DMS153 (cell line): ENCODE measurements around the gene CLRN3.

Source experiments
- DNase-seq: peaks from one replicate; lab custom pipeline; 2025; lab: John Stamatoyannopoulos, UW

Gene CLRN3, protein sequence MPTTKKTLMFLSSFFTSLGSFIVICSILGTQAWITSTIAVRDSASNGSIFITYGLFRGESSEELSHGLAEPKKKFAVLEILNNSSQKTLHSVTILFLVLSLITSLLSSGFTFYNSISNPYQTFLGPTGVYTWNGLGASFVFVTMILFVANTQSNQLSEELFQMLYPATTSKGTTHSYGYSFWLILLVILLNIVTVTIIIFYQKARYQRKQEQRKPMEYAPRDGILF

DNA sequence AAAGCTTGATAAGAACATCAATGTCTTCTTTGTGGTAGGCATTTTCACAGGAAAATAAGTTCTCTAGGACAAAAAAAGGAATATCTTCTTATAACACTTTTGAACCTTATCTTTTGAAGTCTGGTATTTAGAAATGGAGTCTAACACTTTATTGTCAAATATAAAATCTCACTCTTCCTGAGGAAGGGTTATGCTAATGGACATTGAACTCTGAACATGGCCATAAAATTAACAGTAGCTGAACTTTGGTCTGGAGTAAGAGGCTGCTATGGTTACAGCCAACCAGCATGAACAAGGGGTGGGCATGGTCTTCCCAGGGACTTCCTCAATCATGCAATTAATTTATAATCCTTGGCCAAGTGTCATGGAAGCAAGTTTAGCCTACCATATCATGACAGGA is at the start of gene CLRN3:
Gene CLRN3 (minus strand): TSS at position 199 of the 400 bp plus-strand sequence. CDS start 157 bp downstream, at position 42.
- no peak for DNase-seq

DNA sequence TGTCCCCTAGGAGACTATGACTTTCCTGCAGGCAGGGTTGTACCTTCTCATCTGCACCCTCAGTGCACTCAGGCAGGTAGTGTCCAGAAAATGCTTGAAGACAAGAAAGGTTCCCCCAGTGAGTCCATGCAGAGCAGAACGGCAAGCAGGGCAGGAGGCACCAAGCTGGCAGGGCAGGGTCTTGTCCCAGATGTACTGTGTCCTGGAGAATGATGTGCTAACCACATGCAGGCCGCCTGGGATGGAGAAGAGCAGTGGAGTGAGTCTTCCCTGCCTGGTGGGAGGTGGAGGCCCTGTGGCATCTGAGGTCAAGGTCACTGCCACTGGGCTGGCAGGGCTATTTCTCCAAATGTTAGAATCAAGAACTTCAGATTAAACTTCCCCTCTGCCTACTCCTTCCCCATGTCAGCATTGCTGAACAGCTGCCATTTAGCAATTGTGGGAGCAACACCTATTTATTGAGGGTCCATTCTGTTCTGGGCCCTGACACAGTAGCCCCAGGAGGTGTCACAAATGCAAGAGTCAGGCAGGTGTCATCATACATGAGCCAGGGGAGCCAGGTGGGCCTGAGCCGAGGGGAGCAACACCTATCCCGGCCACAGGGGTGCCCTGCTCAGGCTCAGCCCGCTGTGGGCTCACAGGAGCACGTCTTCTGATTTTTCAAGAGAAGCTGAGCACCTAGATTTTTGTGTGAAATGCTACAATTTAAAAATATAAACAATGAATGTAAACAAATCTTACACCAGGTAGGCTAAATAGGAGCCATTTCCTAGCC is 48.3 kb upstream of the CLRN3 start:
- DNase-seq = no peak

DNA sequence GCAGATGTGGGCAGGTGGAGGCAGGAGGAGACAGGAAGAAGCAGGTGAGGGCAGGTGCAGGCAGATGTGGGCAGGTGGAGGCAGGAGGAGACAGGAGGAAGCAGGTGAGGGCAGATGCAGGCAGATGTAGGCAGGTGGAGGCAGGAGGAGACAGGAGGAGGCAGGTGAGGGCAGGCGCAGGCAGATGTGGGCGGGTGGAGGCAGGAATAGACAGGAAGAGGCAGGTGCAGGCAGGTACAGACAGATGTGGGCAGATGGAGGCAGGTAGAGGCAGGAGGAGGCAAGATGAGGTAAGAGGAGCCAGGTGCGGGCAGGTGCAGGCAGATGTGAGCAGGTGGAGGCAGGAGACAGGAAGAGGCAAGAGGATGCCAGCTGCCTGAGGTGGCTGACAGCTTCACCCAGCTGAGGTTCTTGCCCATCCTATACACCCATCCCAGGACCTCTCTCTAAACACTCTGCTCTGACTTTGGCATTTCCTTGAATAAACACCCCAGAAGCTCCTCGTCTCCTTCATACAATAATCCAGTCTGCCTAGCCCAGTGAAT is 47.1 kb upstream of the CLRN3 start:
- DNase-seq = peak; percentile 39

DNA sequence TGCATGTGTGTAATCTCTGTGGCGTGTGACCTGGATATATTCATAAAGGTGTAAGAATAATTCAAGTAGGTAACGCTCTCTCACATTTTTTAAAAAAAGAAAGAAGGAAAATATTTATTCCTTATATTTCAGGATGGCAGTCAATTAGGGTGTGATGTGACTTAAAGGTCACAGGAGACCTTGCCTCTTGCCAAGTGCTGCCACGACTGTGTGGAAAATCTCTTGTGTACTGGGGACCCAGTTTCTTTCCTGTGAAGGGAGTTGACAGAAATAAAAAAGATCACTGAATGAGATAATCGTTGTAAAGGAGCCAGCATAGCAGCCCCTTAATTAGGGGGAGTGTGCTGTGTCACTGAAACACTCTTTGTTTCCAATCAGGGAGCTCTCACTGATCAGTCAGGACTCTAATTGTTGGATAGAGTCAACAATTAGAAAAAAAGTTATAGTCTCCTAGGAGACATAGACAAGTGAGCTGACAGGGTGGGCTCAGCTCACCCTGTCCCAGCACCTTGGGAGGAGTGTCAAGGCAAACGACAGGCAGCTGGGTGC is 45.2 kb upstream of the CLRN3 start:
- DNase-seq = no peak

DNA sequence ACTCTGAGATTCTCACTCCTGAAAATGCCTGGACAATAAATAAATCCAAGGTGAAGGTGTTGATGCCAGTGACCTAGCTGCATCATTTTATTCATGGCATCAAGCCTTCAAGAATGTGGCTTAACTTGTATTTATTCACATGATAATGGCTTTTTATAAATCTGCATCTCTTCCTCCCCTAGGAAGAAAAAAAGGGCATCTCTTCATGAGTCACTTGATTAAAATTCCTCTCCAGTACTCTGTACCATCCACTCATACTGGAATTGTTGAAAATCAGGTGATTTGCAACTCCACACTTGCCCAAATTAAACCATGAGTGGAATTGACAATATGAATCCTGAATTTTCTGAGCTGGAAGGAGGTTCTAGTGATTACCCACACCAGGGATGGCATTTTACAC is 44.3 kb upstream of the CLRN3 start:
- DNase-seq = no peak

DNA sequence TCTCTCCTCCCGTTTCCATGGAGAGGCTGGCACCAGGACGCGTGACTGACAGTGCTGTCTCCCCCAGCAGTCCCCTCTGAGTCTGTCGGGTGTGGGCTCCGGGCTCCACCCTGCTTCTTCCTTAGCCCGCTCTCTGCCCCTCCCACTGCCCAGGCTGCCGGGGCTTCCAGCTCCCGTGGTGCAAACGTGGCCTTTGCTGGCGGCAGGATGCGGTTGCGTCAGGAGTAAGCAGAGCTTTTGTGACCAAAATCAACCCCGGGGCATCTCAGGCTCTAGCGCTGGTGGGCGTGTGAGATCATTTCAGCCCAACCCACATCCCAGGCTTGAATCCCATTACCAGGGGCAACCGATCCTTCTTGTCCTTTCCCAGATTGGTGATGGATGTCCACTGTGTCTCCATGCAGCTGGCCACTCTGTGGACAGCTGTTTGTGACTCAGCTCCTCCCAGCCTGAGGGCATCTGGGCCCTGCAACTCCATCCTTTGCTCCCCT is 42.4 kb upstream of the CLRN3 start:
- no peak for DNase-seq

DNA sequence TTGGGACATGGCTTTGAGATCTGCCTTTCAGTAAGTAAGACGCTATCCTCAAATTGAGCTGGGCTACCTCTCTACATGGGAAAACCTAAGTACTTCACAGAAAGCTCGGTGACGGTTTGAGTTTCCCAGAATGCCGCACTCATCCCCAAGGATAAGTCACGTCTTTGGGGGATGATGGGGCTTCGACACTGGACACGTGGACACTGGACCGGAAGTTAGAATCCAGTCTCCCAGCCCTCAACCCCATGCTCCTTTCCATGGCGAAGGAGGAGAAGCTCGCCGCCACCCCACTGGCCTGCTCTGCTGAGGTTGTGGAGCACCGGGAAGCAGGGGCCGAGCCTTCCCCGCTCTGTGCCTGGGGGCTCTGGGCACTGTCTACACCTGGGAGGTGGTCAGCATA is 41.6 kb upstream of the CLRN3 start:
- no peak for DNase-seq

DNA sequence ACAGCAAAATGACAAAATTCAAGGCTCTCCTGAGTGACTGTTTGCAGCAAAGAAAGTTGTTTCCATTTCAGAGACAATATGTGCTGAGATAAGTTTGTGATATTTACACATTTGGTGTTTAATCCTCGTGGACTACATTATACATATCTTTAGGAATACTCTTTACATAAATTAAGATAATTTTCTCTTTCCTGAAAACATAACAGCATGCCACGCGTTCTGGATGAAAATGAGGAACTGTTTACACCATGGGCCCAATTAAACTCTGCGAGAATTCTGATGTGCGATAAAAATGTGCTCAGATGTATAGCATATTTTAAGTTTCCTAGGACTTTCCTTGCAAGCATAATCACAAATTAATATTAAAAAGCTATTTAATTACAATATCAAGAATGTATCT is 40.5 kb upstream of the CLRN3 start:
- no peak for DNase-seq

DNA sequence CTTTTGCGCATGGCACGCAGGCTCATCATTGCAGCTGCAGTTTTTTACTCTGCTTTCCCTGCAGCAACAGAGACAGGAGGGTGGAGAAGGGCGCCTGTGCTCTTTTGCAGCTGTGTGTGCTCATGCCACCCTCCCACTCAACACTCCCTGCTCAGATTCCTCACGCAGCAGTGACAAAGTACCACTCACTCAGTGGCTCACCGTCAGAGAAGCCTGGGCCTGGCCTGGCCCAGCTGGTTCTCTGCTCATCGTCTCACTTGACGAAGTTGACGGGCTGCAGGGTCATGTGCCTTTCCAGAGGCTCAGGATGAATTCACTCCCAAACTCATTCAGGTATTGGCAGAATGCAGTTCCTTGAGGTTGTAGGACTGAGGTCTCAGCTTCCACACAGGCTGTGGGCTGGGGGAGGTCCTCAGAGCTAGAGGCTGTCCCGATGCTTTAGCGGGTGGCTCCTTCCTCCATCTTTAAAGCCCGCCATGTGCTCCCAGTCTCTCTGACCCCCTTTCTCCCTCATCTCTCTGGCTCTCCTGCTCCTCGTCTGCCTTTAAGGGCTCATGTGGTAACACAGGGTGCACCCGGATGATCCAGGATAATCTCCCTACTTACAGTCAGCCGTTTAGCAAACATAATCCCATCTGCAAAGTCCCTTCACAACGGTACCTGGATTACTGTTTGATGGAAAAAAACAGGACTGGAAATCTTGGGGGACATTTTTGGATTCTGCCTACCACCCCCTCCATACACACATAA is 40.0 kb upstream of the CLRN3 start:
- no peak for DNase-seq

DNA sequence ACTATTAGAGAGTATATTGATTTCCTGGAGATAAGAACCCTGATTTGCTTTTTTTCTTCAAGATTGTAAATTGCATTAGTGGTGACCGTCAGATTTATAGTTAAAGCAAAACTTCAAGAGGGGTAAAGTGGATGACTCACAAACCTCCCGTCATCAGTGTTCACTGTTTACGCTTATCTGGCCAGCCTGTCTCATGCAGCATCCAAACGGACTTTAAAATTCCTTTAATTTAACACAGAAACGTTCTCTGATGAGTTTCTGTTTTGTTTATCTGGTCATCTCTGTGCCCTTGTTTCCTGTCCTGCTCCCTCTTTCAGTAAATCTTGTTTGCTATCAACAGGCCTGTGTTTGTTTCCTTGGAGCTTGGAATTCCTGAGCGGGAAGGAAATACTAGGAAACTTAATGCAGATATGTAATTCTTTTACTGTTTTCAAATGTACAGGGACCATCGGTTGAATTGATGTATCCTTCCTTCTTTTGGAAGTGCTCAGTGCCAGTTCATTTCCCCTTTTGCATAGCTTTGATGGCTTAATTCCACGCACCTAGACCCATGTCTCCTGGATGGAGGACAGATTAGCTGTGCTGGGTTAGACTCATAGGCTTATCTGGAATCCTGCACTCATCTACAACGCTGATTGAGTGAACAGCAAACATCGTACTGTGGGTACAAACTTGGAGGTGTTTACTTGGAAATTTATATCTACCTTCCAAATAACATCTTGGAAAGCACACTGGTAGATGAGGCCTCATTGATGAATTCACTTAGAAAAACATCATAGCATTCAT is 35.5 kb upstream of the CLRN3 start:
- no peak for DNase-seq

DNA sequence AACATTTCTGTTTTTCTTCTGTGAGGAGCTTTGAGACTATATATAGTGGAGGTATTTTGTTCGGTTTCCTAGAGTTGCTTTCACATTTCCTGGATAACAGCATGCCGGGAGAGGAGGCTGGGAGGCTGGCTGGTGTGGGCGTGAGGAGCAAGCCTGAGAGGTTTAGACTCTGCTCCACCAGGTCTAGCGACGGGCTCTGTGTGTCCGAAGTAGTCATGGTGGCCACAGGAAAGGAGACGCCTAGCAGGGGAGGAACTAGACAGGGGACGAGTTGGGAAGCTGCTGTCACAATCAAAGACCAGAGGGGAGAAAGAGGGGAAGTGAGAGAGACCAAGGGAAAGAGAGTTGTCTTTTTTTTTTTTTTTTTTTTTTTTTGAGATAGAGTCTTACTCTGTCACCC is 33.7 kb upstream of the CLRN3 start:
- DNase-seq = no peak

DNA sequence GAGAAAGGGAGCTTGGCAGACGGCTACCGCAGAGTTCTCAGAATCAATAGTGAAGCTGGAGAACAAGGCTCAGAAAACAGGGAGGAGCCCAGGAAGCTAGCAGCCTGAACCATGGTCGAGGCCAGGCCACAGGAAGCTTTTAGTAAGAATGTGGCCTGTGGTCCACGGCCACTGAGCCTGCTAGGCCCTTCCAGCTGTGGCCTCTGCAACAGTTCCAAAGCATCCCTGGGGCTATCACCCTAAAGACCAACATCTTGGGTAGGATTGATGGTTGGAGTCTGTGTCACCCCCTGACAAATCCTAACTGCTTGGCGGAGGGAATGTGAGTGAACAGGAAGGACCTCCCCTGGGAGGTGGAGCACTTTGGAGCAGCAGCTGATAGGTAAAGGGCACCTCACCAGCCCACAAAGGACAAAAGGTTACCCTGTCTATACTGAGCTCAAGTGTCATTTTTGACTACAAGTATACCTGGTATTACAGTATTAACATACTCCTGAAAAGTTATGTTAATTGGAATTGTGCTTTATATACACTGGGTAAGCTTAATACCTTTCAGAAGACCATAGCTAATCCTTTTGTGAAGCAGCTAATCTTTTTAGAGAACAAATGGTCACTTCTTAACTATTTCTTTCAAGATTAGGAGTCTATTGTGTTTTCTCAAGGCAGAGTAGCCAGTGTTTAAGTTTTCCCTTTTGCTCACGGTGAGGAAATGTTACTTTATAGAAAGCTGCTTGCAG is 32.9 kb upstream of the CLRN3 start:
- DNase-seq = no peak

DNA sequence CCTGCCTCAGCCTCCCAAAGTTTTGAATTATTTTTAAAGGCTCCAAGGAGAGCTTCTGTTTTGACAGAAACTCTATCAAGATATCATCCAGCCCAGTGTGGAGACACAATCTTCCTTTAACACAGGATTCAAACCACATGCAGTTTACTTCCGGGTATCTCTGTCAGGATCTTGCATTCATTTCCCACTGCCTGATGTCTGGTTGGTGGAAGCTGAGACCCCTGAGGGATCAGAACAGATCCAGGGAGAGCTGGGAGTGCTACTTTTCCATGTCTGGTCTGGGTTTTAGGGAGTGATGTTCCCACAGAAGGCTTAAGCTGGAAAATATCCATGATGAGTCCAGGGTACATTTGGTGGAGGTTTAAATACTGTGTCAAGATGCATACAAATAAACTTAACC is 30.9 kb upstream of the CLRN3 start:
- no peak for DNase-seq

DNA sequence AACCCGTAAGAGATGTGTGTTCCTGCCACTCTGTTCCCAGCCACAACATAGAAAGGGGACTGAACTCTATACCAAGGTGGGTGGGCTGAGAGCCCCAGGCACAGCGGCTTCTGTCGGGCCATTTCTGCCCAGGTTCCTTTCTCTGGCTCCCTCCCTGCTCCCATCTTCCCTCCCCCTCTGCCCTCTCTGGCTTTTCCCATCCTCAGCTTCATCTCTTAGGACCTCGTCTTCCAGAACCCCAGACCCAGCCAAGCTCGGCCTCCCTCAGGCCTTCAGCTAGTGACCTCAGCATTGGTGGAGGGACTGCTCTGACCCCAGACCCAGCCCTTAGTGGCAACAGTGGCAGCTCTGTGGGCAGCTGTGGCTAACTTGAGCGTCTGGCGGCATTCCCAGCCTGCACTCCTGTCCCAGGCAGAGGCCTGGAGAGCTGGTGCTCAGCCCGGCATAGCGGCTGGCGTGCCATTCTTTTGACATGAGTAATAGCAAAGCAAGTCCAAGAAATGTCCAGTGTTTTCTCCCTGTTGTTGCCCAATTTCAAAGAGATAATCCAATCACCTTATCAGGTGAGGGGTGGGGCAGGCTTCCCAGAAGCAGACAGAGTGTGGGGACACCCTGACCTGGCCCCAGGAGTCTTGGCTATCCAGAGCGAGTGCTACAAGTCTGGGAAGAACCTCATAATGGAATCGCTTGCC is 30.1 kb upstream of the CLRN3 start:
- no peak for DNase-seq

DNA sequence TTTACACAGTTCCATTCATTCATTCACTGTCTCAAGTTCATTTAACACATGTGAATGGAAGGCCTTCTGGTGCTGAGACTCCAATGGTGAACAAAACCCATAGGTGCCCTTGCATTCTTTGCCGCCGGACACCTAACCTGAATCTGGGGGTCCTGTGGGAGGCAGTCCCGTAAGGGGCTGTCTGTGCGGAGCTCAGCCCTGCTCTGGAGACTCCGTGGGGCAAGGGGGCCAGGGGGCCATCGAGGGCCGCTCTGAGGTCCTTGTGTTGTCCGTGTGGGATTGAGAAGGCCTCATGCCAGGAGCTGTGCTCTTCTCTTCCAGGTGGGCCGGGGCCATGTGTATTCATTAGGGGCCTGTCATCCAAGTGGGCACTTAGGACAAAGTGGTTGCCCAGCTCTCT is 29.5 kb upstream of the CLRN3 start:
- no peak for DNase-seq

DNA sequence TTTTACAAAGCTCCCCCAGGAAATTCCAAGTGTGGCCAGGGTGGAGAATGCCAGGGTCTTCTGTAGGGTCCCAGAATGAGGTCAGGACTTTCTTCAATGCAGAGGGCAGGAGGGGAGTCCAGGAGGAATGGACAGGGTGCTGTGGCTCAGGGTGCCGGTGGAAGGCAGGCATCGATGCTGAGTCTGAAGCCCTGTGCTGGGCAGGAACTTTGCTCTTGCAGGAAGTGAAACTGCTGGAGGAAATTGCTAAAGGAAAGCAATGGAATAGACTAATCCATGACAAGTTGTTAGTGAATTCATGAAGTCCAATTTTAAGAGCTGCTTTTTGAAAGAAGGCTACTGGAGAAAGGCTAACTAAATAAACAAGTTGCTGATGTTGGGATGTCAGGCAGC is 29.0 kb upstream of the CLRN3 start:
- no peak for DNase-seq

DNA sequence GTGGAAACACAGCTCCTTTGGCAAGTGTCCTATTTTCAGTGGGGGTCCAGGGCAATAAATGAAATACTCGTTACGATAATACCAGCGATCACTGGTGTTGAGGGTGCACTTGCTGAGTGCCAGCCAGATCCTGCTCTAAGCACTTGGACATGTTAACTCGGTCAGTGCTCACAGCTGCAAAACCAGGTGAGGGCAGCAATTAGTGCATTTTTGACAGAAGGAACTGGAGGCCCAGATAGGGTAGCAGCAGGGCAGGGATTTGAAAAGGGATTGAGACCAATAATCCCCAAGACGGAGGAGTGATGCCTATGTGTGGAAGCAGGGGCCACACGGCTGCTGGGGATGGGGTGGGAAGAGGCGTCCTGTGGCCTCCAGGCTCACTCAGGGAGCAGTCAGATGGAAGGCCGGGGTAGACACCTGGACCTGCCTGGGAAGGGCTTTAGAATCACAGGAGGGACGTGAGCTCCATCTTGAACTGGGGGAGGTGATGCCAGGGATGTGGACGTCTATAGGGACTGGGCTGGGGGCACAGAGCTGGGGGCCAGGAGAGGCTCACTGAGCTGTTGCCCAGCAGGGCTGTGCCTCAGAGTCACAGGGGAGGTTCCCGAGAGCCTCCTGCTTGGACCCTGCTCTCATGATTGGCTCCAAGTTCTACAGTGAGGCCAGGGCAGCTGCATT is 28.5 kb upstream of the CLRN3 start:
- DNase-seq = no peak

DNA sequence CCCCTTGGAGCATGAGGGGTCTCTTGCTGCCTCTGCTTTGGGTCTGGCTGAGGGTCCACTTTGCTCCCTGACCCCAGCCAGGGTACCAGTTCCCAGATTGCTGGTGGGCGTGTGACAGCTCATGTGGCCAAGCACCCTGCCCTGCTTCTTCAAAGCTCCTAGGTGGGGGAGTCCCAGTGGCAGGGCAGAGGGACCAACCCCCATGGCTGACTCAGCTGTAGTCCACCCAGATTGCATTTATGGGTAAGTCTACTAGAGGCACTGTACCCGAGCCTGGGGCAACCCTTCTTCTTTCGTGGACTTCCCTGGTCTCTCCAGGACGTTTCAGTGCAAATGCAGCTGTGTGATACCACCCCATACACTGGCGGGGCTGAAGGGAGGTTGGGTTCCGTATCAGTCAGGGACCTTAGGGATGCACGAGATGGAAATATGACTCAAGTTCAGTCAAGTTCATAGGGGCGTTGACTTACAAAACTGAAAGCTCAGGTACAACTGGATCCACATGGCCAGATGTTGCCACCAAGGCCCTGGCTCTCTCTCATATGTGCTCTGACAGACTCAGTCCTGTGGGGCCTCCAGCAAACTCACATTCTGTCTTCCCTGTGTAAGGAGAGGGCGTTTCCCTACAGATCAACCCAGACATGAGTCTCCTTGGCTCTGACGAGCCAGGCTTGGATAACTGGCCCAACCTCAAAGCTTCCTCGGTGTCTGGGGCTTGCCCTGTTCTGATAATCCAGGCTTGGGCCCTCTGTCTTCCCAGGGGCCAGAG is 27.7 kb upstream of the CLRN3 start:
- DNase-seq = no peak
